NB4 (cell line): ENCODE results near the gene BICD1.

ENCODE experiments used
- MYC ChIP-seq: IDR thresholded peaks from 2 replicates; pipeline ENCODE4 v1.6.1; 2011; ENCODE audit warnings: low read depth, low read length
- POLR2A ChIP-seq: IDR thresholded peaks from 2 replicates; pipeline ENCODE4 v1.6.1; 2011; ENCODE audit warnings: mild to moderate bottlenecking; ENCODE audit not compliant: insufficient read length; ENCODE audit errors: extremely low read depth
- TF ChIP-seq, protein P1 (sequence below): IDR thresholded peaks from one replicate; pipeline ENCODE4 v1.5.1; 2012; ENCODE audit warnings: low read depth, low read length
- TF ChIP-seq, protein P2 (sequence below): IDR thresholded peaks from 2 replicates; pipeline ENCODE4 v1.6.1; 2011; ENCODE audit warnings: low read depth, low read length

DNA sequence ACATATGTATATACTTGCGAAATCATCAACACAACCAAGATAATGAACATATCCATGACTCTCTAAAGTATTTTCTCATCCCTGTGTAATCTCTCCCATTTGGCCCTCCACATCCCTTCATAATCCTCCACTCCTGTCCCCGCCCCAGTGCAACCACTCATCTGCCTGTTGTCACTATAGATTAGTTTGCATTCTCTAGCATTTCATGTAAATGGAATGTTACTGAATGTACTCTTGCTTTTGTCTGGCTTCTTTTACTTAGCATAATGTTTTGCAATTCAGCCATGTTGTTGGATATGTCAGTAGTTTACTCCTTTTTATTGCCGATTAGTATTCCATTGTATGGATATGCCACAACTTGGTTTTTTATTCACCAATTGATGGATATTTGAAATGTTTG, 99.1 kb downstream of the BICD1 start:
- TF ChIP-seq, protein P1, sequence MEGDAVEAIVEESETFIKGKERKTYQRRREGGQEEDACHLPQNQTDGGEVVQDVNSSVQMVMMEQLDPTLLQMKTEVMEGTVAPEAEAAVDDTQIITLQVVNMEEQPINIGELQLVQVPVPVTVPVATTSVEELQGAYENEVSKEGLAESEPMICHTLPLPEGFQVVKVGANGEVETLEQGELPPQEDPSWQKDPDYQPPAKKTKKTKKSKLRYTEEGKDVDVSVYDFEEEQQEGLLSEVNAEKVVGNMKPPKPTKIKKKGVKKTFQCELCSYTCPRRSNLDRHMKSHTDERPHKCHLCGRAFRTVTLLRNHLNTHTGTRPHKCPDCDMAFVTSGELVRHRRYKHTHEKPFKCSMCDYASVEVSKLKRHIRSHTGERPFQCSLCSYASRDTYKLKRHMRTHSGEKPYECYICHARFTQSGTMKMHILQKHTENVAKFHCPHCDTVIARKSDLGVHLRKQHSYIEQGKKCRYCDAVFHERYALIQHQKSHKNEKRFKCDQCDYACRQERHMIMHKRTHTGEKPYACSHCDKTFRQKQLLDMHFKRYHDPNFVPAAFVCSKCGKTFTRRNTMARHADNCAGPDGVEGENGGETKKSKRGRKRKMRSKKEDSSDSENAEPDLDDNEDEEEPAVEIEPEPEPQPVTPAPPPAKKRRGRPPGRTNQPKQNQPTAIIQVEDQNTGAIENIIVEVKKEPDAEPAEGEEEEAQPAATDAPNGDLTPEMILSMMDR: no peak
- TF ChIP-seq POLR2A: no peak
- TF ChIP-seq, protein P2, sequence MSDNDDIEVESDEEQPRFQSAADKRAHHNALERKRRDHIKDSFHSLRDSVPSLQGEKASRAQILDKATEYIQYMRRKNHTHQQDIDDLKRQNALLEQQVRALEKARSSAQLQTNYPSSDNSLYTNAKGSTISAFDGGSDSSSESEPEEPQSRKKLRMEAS: no peak
- TF ChIP-seq MYC: no peak
